BJ (cell line): ENCODE data around the gene HSPB7. TPM values are rescaled to one million over a fixed set of nuclear protein-coding genes. Genes with fewer than 3 reads are reported as not detected.
A peak's percentile ranks its signal among the peaks of the same experiment; 100 is the strongest.
"Not testable (repeated sequence)": the region's sequence is repeated elsewhere in the genome, so short reads cannot be mapped to it uniquely, and the experiment has no call there.

Experiments used
- CTCF ChIA-PET: fragments of 350-600 bp; formaldehyde crosslinking; extraction: SDS; loops from one replicate; lab custom pipeline; 2021; ENCODE audit warnings: antibody characterized with exemption, inconsistent platforms; lab: Yijun Ruan, JAX
- POLR2A ChIA-PET: fragments of 300-600 bp; sonication (Branson Sonifier 250); formaldehyde crosslinking; extraction: SDS; loops from one replicate; lab custom pipeline; 2021; ENCODE audit warnings: antibody characterized with exemption; lab: Charles Lee
- DNase-seq: peaks from one replicate; pipeline ENCODE4 v3.0.0-alpha.2; 2011; ENCODE audit warnings: low read depth
- H3K27me3 ChIP-seq: 2 replicates; pipeline ENCODE4 v1.6.0; 2011; ENCODE audit warnings: low read length; ENCODE audit not compliant: control insufficient read depth, insufficient read depth
- H3K36me3 ChIP-seq: 2 replicates; pipeline ENCODE4 v1.5.1; 2011; ENCODE audit warnings: low read length; ENCODE audit not compliant: control insufficient read depth, insufficient read depth
- H3K4me3 ChIP-seq: 2 replicates; pipeline ENCODE4 v1.5.1; 2011; ENCODE audit warnings: low read depth, mild to moderate bottlenecking, control low read depth, low read length
- CTCF ChIP-seq: IDR thresholded peaks from 2 replicates; pipeline ENCODE4 v1.5.1; 2011; ENCODE audit warnings: low read depth, mild to moderate bottlenecking, control low read depth, inconsistent platforms, low read length, moderate library complexity; ENCODE audit not compliant: insufficient read depth
- polyA plus RNA-seq: library from polyadenylated mRNA; depleted of rRNA; stranded (reverse); fragments of >200 nt; gene quantifications from 2 replicates; pipeline ENCODE4 v1.2.3, GENCODE V29; 2011

Gene HSPB7
- polyA plus RNA-seq, 1 experiment, result 66.6 TPM

- ChIA-PET POLR2A (no interaction called here), CTCF (interaction anchor here (1.8 to 5.5 kb wide), 2 partner anchors 7 to 39 kb away, joined by 6 to 28 read pairs; no protein-coding TSS in a partner anchor)
- Histone ChIP-seq H3K4me3 (peak overlapping the region; percentile 40), H3K36me3 (no peaks in the 10 kb centered on the region), H3K27me3 (no peaks in the 10 kb centered on the region; the same call in 1 of the 2 replicates)
- 0 out of 2 replicates have a peak, but pooled peaks have one; percentile 14 for TF ChIP-seq CTCF
- no peak for DNase-seq
Observed at GRCh38 chr1:16048573-16049189, 30.8 kb upstream of the HSPB7 start.

GRCh38 chr1:16047791-16048475 lies 30.1 kb upstream of the HSPB7 start:
- TF ChIP-seq CTCF, result no peak
- ChIA-PET CTCF (interaction anchor here (1.8 to 5.5 kb wide), 2 partner anchors 8 to 38 kb away, joined by 6 to 28 read pairs; no protein-coding TSS in a partner anchor), POLR2A (no interaction called here)
- no peak for DNase-seq
- H3K36me3 ChIP-seq, result no peaks in the 10 kb centered on the region
- no peaks in the 10 kb centered on the region; the same call in 1 of the 2 replicates for H3K27me3 ChIP-seq
- no peak overlapping the region for H3K4me3 ChIP-seq

GRCh38 chr1:16046842-16047241 lies 29.0 kb upstream of the HSPB7 start:
- no peaks in the 10 kb centered on the region for H3K36me3 ChIP-seq
- no peaks in the 10 kb centered on the region; the same call in 1 of the 2 replicates for H3K27me3 ChIP-seq
- no peak for DNase-seq
- no peak overlapping the region for H3K4me3 ChIP-seq
- CTCF ChIA-PET, result interaction anchor here (0.5 to 5.5 kb wide), 4 partner anchors 9 to 199 kb away, joined by 3 to 28 read pairs (median 6); no protein-coding TSS in a partner anchor
- POLR2A ChIA-PET, result no interaction called here
- TF ChIP-seq CTCF, result no peak

GRCh38 chr1:16043950-16044349 lies 26.1 kb upstream of the HSPB7 start:
- CTCF ChIA-PET, result interaction anchor here (5.5 kb wide), 1 partner anchor 12 kb away, joined by 28 read pairs; no protein-coding TSS in a partner anchor
- POLR2A ChIA-PET, result no interaction called here
- H3K27me3 ChIP-seq, result no peaks in the 10 kb centered on the region; the same call in 1 of the 2 replicates
- H3K4me3 ChIP-seq, result no peak overlapping the region
- no peak for TF ChIP-seq CTCF
- no peaks in the 10 kb centered on the region for H3K36me3 ChIP-seq
- DNase-seq, result no peak

- Histone ChIP-seq H3K4me3 (no peak within 1 kb of the TSS), H3K36me3 (no peaks in the 10 kb centered on the region), H3K27me3 (no peaks in the 10 kb centered on the region; the same call in 1 of the 2 replicates)
- CTCF ChIA-PET, result interaction anchor here (5.5 kb wide), 1 partner anchor 12 kb away, joined by 28 read pairs; no protein-coding TSS in a partner anchor
- DNase-seq, result no peak
- no peak for TF ChIP-seq CTCF
- POLR2A ChIA-PET, result no interaction called here
Observed at GRCh38 chr1:16043521-16043920, 25.7 kb upstream of the HSPB7 start, which contains the start of gene CLCNKB. CLCNKB (plus strand) TSS chr1:16043782; CDS start chr1:16044493, 711 bp downstream.

- CTCF ChIA-PET, DNase-seq, H3K27me3 ChIP-seq, H3K36me3 ChIP-seq, POLR2A ChIA-PET, H3K4me3 ChIP-seq: not testable (repeated sequence)
Observed at GRCh38 chr1:16042654-16043053, 24.8 kb upstream of the HSPB7 start.
